Bronchus fibroblast of lung (primary cell): Measurements from ENCODE around the gene HFE. TPM values are rescaled to one million over a fixed set of nuclear protein-coding genes. Genes with fewer than 3 reads are reported as not detected.

Experiments used
- total RNA-seq: library from RNA; depleted of rRNA; stranded (reverse); fragments of >200 nt; gene quantifications from 2 replicates; pipeline ENCODE4 v1.2.3, GENCODE V29; 2015

HFE gene
- total RNA-seq: 7.2 and 11.1 TPM in 2 replicates

GRCh38 chr6:26087284-26088115, at the start of gene HFE:
HFE (plus strand) TSS chr6:26087429; CDS start chr6:26087441, 12 bp downstream.

Other genes starting within 250 kb of the HFE start
- not detected in 2 replicates for gene SLC17A3, start 213.2 kb upstream of the HFE start, total RNA-seq
- gene SLC17A2, start 156.7 kb upstream of the HFE start, total RNA-seq: not detected in 2 replicates
- 3.9 and 4.0 TPM in 2 replicates for gene TRIM38, start 124.6 kb upstream of the HFE start, total RNA-seq